Measurements from ENCODE around the gene RAPGEF2.

RAPGEF2 gene

DNA sequence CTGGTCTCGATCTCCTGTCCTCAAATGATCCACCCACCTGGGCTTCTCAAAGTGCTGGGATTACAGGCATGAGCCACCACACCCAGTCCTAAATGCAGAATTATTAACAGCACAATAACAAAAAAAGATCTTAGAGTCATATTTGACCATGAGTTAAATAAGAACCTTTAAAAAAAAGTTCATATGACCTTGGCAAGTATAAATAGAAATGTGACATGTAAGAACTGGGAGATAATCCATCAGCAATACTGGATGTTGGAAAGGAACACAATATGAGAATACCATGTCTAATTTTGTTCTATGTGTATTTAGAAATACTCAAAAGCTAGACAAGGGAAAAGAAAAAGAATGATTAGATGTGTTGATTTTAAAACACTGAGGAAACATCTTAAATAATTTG lies 231.6 kb downstream of the RAPGEF2 start:
- DNase-seq, result no peak

DNA sequence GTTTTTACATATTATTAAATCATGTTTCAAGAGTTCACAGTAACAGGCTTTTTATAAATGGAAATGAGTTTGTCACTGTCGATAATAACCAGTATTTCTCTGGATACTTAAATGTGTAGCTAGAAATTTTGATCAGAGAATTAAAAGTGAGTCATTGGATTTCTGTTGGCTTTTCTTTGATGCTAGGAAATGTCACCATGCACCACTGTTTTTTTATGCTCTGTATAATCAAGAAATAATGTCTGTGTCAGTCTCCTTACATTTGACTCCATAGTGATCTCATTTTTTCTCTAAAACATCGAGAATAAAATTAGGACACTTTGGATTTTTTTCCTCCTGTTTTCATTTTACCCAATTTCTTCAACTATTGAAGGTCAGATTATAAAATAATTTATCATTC lies 234.2 kb downstream of the RAPGEF2 start:
- DNase-seq, result no peak

DNA sequence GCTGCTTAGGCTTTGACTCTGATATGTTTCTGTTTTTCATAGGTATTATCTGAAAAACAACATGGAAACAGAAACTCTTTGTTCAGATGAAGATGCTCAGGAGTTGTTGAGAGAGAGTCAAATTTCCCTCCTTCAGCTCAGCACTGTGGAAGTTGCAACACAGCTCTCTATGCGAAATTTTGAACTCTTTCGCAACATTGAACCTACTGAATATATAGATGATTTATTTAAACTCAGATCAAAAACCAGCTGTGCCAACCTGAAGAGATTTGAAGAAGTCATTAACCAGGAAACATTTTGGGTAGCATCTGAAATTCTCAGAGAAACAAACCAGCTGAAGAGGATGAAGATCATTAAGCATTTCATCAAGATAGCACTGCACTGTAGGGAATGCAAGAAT lies 238.6 kb downstream of the RAPGEF2 start:
- DNase-seq, result no peak

DNA sequence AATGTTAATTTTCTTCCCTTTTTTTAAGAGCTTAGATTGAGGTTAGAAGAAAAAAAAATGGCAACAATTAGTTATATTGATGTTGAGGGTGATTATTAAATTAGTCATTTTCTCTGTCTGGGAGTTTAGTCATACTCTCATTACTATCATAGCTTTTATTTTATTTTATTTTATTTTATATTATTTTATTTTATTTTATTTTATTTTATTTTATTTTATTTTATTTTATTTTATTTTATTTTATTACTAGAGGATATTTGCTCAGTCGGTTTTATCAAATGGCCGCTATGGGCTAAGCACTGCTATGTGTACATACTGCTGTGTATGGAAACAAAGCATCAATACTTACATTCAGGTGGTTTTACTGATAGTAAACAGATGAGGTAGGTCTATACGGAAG lies 239.5 kb downstream of the RAPGEF2 start:
- DNase-seq, result no peak

DNA sequence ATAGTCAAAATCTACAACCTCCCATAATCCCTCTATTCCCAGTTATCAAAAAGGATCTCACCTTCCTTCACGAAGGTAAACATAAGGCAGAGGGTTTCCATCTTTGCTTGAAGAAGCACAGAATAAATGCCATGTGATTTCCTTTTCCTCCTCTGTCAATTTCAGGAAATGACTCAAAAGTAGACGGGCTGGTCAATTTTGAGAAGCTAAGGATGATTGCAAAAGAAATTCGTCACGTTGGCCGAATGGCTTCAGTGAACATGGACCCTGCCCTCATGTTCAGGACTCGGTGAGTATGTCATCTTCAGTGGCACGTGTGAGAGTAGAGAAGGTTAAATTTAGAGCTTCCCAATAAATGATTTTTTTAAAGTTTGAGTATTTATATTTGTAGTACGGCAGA lies 240.2 kb downstream of the RAPGEF2 start:
- no peak for DNase-seq

DNA sequence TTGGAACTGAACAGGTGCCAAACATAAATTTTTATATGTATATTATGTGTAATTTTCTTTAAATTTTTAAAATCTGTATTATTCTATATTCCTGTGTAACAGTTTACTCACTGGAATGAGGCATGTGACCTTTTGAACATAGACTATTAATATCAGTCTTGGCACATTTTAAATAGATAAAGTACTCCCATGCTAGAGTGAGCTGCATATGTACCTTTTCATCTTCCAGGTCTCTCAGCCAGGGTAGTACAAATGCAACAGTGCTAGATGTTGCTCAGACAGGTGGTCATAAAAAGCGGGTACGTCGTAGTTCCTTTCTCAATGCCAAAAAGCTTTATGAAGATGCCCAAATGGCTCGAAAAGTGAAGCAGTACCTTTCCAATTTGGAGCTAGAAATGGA lies 242.0 kb downstream of the RAPGEF2 start:
- no peak for DNase-seq

DNA sequence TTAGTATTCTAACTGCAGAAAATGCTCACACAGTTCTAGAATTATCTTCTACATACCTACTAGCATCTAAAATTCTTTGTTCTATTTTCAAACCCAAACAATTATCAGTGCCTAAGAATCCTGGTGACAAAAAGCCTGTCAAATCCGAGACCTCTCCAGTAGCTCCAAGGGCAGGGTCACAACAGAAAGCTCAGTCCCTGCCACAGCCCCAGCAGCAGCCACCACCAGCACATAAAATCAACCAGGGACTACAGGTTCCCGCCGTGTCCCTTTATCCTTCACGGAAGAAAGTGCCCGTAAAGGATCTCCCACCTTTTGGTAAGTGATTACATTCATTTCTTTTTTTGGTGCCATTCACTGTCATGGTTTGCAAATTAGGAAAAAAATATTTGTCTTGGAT lies 243.8 kb downstream of the RAPGEF2 start:
- no peak for DNase-seq

DNA sequence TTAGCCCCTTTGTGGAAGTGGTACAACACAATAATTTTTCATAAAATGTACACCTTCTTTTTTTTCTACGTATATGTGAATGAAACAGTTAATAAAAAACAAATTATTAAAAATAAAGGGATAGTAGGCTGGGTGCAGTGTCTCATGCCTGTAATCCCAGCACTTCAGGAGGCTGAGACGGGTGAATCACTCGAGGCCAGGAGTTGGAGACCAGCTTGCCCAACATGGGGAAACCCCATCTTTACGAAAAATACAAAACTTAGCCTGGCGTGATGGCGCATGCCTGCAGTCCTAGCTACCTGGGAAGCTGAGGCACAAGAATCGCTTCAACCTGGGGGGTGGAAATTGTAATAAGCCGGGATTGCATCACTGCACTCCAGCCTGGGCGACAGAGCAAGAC lies 244.9 kb downstream of the RAPGEF2 start:
- no peak for DNase-seq

DNA sequence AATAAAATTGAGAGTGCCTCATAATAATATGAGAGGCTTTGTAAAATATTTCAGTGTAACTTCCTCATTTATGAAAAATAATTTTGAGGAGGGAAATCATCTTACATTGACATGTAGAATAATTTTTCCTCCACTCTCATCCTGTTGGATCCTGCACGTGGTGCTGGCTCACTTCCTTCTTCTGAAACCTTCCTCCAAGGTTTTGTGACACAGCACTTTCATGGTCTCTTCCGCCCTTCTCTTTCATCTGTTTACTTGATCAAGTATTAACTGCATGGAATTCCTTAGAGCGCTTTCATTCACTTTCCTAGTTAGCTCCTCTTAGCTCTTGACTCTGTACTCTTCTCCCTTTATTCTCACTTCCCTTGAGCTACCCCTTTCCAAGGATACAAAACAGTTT lies 246.5 kb downstream of the RAPGEF2 start:
- DNase-seq, result no peak

DNA sequence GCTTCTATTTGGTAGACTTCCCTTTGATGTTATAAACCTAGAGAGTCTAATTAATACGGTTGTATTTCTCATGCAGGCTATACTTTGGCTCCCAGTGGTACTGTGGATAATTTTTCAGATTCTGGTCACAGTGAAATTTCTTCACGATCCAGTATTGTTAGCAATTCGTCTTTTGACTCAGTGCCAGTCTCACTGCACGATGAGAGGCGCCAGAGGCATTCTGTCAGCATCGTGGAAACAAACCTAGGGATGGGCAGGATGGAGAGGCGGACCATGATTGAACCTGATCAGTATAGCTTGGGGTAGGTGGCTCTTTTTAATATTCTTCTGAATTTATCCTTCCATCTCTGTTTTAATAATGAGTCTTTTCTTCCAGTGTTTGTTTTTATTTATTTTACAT lies 249.7 kb downstream of the RAPGEF2 start:
- DNase-seq, result no peak

DNA sequence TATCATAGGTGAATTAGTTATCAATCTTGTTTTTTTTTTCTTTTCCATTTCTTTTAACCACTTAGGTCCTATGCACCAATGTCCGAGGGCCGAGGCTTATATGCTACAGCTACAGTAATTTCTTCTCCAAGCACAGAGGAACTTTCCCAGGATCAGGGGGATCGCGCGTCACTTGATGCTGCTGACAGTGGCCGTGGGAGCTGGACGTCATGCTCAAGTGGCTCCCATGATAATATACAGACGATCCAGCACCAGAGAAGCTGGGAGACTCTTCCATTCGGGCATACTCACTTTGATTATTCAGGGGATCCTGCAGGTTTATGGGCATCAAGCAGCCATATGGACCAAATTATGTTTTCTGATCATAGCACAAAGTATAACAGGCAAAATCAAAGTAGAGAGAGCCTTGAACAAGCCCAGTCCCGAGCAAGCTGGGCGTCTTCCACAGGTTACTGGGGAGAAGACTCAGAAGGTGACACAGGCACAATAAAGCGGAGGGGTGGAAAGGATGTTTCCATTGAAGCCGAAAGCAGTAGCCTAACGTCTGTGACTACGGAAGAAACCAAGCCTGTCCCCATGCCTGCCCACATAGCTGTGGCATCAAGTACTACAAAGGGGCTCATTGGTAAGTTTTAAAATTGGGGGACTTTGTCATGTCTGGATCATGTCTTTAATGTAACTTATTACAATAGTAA lies 250.7 kb downstream of the RAPGEF2 start:
- DNase-seq, result no peak

DNA sequence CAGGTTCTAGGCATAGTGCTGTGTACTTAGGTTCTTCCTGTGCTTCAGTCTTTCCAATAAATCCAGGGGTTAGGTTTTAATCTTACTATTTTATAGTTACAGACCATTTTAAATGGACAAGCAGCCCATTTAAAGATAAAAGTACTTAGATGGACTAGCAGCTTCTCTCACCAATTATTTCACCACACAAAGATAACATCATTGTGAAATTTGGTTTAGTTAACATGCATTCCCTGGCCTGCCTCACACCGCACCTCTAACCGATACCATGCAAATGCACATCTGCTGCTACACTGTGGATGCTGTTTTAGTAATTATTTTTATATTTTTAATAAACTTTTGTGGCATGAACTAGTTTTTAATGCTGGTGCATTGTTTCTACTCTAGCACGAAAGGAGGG lies 252.6 kb downstream of the RAPGEF2 start:
- DNase-seq, result no peak

DNA sequence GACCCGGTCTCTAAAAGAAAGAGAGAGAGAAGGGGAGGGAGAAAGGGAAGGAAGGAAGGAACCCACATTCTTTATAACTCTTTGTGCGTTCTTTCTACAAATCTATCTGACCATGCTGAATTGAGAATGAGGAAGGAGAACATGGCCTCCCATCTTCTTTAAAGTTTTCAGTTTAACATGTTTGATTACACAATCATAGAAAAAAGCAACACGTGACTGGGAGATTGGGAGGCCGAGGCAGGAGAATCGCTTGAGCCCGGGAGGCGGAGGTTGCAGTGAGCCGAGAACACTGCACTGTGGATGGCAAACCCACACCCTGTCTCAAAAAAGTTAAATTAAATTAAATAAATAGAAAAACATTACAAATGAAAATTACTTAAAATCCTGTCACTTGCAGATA lies 254.5 kb downstream of the RAPGEF2 start:
- DNase-seq, result no peak

DNA sequence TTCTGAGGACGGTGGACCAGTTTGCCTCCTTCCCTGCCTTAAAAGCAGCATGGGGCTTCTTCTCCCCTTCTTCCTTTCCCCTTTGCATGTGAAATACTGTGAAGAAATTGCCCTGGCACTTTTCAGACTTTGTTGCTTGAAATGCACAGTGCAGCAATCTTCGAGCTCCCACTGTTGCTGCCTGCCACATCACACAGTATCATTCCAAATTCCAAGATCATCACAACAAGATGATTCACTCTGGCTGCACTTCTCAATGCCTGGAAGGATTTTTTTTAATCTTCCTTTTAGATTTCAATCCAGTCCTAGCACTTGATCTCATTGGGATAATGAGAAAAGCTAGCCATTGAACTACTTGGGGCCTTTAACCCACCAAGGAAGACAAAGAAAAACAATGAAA lies 255.3 kb downstream of the RAPGEF2 start:
- no peak for DNase-seq

DNA sequence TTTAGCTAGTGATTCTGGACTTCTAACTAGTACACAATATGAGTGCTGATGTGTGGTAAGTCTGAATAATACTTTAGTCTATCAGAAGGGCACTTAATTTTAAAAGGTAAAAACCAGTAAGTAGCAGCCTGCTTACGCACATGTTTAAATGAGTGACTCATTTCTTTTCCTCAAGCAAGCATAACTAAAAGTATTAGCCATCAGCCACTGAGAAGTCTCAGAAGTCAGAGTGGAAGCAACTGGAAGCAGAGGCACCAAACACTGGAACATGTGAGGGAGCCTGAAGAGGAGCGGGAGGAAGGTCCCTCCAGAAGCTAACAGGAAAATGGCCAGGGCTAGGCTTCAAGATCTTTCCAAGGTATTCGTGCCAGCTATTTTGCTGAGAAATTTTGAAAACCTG lies 257.7 kb downstream of the RAPGEF2 start:
- no peak for DNase-seq

DNA sequence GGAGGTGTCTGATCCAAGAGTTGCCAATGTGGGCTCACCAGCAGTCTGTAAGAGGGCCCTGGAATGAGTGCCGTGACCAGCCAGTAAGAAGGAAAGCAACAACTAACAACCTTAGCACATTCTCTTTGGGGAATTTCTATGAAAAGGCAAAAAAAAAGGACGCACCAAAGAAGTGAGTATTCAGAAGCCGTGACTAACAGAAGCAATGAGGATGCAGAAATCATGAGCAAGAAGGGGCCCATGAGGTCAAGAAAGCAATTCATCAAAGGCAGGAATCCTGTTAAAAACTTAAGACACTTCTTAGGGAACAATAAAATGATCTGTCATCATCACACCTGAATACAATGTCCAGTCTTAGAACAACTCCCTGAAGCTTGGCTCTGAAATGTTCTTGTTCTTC lies 260.5 kb downstream of the RAPGEF2 start:
- no peak for DNase-seq

DNA sequence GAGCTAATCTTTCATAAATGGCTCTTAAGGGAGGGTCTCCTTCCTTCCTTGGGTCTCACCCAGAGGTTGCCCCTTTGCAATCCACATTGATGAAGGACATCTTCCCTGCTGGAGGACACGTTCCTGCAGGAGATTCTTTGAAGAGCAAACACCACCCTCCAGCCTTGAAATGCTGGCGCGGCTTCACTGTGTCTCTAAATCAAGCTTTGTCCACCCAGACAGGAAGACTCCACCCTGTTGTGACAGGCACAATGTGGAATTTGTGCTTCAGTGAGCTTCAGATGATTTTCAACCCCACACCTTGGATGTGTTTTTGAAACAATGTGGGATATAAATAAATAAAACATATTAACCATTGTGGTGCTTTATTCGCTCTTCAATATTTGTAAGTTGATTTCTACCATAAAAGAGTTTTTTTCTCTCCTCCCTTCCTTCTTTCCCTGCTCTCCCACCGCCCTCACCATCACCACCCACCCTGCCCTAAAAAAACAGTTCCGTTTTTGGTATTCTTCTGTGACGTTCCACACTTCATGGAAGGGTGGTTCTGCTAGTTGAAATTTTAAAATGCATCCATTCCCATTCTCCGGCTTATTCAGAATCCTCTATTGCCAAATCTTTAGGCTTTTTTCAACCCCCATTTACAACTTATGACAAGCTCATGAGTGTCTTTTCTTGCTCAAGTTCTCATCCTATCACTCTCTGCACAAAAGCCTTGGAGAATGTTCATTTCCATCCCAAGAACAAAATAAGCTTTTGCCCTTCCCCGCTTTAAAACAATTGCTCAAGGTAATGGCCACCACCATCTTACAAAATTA lies 264.3 kb downstream of the RAPGEF2 start:
- DNase-seq, result no peak

DNA sequence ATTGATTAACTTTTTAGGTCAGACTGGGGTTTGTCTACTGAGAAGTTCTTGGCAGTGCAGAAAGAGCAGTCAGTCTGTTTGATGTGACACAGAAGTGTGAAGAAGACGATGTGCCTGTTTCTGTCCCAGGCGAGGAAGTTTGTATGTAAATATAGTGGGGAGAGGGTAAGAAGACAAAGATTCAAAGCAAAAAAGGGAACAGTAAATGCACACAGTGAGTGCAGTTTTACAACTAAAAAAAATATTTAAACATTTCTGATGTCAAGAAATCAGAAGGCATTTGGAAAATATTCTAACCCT lies 264.9 kb downstream of the RAPGEF2 start:
- no peak for DNase-seq

DNA sequence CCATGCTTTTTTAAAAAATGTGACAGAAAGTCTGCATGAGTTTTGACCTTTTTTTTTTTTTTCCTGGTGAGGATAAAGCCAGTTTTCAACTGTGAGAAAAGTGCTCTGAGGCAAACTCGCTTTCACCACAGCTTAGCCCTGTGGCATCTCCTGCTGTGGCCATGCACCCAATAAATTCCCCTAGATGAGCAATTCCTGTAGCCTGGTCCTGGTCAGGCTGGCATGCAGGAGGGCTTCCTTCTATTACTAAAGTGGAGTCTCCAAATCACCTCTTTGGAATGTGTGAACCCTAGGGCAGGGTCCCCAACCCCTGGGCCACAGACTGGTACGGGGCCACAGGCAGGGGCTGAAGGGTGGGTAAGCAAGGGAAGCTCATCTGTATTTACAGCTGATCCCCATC lies 265.4 kb downstream of the RAPGEF2 start:
- no peak for DNase-seq

DNA sequence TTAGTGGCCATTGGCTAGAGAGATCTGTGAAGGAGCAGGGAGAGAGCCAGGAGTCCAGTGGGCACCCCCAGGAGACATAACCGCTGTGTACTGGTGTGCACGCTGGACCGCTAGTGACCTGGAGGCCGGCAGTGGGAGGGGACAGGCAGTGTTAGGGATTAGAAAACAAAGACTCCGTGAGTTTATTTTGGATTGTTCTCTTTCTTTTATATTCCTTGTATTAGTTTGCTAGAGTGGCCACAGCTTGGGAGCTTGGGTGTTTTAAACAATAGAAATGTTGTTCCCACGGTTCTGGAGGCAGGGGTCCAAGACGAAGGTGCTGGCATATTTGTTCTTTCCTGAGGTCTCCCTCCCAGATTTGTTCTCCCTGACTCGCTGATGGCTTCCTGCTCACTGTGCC lies 266.4 kb downstream of the RAPGEF2 start:
- no peak for DNase-seq

DNA sequence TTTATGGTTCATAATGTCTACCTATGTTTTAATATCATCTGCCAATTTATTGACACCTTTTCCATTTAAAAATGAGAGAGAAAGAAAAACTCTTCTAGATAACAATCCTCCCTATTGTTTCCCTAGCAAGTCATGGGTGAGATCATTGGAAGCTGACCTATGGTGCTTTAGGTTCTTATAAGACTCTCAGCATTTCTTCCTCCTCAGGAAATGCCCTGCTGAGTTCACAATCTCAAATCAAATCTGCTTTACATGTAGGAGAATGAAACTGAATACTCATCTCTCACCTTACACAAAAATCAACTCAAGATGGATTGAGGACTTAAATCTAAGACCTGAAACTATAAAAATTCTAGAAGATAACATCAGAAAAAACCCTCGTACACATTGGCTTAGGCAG lies 267.4 kb downstream of the RAPGEF2 start:
- no peak for DNase-seq

DNA sequence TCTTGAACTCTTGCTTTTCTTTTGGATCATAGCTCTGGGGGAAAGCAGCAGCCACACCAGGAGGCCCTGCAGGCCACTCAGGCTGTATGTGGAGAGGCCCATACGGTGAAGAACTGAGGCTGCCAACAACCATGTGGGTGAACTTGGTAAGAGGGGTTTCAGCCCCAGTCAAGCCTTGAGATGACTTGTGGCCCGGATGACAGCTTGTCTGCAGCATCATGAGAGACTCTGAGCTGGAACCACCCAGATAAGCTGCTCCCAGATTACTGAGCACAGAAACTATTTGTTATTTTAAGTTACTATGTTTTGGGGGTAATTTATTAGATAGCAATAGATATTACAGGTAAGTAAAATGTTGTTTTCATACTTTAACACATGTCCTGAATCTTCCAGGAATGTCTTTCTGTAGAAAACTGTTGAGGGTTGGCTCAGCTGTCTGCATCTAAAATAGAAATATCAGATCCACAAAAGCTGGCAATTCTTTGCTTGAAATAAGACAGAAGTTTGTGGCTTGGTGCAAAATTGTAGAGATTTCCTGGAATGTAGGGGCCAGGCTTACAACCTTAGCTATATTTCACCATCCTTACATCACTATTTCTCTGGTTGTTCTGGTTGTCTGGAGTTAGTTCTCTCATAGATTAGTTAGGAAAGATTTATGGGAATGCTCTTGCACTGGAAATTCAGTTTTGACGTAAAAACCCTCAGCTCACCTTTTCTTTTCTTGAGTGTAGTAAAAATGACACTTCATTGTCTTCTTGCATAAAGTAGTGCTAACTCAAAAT lies 272.1 kb downstream of the RAPGEF2 start:
- DNase-seq, result no peak

DNA sequence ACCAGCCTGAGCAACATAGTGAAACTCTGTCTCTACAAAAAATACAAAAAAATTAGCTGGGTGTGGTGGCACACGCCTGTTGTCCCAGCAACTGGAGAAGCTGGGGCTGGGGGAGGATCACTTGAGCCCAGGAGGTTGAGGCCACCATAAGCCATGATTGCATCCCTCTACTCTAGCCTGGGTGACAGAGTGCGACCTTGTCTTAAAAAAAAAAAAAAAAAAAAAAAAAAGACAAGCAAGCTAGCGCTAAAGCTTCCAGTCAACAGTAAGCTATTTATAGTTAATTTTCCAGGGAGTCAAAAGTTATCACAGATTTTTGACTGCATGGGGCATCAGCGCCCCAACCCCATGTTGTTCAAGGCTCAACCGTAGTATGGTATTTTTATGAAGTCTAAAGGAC lies 273.4 kb downstream of the RAPGEF2 start:
- DNase-seq, result no peak

DNA sequence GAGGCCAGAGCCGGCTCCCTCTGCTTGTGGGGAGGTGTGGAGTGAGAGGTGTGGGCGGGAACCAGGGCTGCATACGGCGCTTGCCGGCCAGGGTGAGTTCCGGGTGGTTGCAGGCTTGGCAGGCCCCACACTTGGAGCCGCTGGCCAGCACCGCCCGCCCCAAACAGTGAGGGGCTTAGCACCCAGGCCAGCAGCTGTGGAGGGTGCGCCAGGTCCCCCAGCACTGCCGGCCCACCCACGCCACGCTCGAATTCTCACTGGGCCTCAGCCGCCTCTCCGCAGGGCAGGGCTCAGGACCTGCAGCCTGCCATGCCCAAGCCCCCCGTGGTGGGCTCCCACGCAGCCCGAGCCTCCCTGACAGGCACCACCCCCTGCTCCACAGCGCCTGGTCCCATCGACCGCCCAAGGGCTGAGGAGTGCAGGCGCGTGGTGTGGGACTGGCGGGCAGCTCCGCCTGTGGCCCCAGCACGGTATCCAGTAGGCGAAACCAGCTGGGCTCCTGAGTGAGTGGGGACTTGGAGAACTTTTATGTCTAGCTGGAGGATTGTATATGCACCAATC lies 275.3 kb downstream of the RAPGEF2 start:
- DNase-seq, result no peak
